HG02678 (cell line): ENCODE data around the gene PIMREG.

ENCODE experiments used
- ATAC-seq: cut with Tn5 transposase; IDR thresholded peaks from one replicate; pipeline ENCODE4 v1.9.1; 2021; ENCODE audit warnings: mild to moderate bottlenecking, moderate library complexity; ENCODE audit not compliant: unreplicated experiment

Gene PIMREG

GRCh38 chr17:6437466-6437865 is 6.8 kb upstream of the PIMREG start:
- no peak for ATAC-seq

DNA sequence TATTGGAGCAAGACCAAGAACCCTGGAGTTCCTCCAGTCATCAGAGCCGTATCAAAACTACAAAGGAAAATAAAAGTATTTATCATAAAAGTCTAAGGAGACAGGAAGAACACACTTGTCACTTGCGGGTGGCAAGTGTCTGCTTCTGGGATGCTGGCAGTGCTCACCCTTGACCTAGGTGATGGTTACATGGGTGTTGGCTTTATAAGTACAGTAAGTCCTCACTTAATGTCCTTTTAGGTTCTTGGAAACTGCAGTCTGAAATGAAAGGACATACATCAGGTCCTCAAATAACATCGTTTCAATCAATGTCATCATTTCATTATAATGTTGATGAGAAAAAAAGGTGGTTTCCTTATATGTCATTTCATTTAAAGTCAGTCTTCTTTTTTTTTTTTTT is 6.3 kb upstream of the PIMREG start:
- no peak for ATAC-seq

DNA sequence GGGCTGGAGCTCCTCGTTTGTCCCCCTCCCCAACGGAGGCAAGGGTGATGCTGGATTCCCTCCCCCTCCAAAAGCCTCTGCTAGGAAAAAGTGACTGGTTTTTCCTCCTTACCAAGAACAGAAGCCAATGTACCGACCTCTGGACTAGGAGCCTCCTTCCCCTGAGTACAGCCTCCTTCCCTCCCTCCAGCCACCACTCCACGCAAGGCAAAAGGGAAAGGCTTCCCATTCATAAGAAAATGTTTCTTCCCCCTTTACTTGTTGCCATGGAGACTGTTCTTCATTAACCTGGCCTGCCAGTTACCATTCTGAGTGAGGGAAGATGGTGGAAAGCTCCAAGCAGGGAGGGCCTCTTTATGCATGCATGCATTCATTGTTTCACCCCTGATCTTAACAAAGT is 4.3 kb upstream of the PIMREG start:
- no peak for ATAC-seq

GRCh38 chr17:6442775-6443174 is 1.5 kb upstream of the PIMREG start:
- no peak for ATAC-seq

GRCh38 chr17:6444571-6445335 is 498 bp downstream of the PIMREG start:
- no peak for ATAC-seq

GRCh38 chr17:6446516-6447100 is 2.4 kb downstream of the PIMREG start:
- no peak for ATAC-seq

DNA sequence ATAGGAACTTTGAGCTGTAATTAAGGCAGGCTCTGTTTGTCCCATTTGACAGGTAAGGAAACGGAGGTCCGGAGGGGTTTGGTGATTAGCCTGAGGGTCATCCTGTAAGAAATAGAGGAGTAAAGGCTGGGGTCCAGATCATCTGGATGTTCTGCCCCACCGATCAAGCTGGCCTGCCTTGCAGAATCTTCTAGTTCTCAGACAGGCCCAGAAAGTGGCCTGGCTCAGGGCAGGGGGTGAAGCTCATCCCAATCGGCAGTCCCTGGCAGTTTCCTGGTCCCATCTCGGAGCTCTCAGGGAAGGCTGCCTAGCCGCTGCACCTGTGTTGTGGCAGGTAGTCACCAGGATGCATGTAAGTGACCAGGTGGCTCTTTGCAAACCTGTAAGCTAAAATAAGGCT is 4.2 kb downstream of the PIMREG start:
- no peak for ATAC-seq

- ATAC-seq: no peak
Observed at GRCh38 chr17:6449307-6449706, 5.1 kb downstream of the PIMREG start.

DNA sequence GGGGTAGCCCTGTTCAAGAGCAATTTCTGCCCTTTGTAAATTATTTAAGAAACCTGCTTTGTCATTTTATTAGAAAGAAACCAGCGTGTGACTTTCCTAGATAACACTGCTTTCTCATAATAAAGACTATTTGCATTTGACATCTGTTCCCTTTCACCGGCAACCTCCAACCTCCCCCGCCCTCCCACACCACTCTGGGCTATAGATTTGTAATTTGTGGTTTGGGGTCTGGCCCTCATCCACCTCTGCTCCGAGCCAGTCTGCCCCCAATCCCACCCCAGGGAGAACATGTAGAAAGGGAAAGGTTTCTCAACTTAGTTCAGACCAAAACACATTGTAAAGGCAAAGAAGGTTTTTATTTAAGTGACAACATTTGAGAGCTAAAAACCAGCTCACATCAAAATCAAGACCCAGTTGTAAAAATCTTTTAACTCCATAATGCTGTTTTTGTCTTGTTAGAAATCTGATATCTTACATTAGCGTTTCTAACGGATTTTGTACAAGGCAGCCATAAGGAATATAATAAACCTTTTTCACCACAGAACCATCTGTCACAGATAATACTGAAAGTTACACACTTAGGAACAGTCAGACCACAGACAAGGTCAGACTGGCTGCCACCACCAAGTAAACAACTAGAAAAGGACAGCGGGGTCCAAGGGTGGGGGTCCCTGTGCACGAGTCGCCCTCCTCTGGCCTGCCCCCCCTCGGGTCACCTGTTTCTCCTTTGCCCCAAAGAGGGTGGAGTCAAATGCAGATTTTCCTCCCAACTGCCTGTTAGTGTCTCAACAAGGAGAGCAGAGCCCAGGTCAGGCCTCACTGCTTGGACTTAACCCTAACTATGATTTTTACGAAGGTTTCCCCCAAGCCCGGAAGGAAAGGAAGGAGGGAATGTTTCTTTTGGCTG is 6.9 kb downstream of the PIMREG start:
- ATAC-seq: peak; percentile 53

DNA sequence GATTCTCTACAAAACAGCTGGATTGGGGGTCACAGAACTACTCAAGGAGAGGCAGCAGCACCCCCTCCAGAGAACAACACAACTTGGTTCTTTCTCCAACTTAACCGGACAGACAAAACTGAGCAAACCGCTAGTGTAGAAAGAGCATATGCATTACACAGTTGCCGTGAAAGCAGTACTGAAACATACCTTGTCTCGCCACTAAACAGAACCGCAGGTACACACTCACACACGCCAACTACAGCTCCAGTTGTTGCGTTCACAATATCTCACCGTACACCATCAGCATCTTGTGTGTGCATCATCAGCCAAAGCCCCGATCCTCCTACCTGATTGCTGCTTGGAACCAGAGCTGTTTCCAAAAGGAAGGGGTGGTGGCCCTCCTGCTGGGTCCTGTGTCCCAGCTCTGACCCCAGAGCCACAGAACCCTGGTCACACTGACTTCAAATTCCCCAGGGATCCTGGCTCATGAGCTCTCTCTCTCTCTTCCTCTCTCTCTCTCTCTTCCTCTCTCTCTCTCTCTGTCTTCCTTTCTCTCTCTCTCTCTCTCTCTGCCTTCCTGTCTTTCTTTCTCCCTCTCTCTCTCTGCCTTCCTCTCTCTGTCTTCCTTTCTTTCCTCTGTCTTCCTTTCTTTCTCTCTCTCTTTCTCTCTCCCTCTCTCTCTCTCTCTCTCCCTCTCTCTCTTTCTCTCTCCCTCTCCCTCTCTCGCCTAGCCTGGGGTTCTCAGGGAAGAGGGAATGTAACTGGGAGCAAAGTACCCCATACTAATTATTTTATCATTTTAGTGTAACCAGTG is 8.4 kb downstream of the PIMREG start:
- no peak for ATAC-seq

GRCh38 chr17:6453279-6454024 is 9.2 kb downstream of the PIMREG start:
- ATAC-seq: no peak

GRCh38 chr17:6454495-6455320 is 10.5 kb downstream of the PIMREG start:
- no peak for ATAC-seq

GRCh38 chr17:6455321-6455705 is 11.1 kb downstream of the PIMREG start:
- no peak for ATAC-seq

DNA sequence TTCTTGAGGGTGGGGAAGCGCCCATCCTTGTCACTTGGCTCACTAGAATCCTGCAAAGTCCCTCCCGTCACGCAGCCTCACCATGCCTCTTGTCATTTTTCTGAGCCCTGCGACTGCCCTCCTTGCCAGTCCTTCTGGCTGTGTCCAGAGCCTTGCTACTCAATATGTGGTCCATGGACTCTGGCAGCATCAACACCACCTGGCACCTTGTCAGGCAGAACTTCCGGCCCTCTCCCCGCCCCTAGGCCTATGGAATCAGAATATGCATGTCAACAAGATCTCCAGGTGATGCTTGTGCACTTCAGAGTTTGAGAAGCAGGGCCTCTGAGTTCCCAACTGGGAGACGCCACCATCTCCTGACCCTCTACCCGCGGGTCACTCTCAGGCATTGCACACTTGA is 12.1 kb downstream of the PIMREG start:
- no peak for ATAC-seq

GRCh38 chr17:6456914-6457687 is 12.8 kb downstream of the PIMREG start:
- ATAC-seq: no peak

- no peak for ATAC-seq
Observed at GRCh38 chr17:6457688-6458459, 13.6 kb downstream of the PIMREG start.

GRCh38 chr17:6458460-6458950 is 14.2 kb downstream of the PIMREG start:
- no peak for ATAC-seq
